Measurements from ENCODE around the gene IL36B.

- TF ChIP-seq, protein P1, sequence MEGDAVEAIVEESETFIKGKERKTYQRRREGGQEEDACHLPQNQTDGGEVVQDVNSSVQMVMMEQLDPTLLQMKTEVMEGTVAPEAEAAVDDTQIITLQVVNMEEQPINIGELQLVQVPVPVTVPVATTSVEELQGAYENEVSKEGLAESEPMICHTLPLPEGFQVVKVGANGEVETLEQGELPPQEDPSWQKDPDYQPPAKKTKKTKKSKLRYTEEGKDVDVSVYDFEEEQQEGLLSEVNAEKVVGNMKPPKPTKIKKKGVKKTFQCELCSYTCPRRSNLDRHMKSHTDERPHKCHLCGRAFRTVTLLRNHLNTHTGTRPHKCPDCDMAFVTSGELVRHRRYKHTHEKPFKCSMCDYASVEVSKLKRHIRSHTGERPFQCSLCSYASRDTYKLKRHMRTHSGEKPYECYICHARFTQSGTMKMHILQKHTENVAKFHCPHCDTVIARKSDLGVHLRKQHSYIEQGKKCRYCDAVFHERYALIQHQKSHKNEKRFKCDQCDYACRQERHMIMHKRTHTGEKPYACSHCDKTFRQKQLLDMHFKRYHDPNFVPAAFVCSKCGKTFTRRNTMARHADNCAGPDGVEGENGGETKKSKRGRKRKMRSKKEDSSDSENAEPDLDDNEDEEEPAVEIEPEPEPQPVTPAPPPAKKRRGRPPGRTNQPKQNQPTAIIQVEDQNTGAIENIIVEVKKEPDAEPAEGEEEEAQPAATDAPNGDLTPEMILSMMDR (IDR thresholded peaks at IDR 0.05) = no peak
- TF ChIP-seq POLR2A (IDR thresholded peaks at IDR 0.05) (no peak), EP300 (IDR thresholded peaks at IDR 0.05) (no peak)
Observed at GRCh38 chr2:113088213-113088992, 35.7 kb upstream of the IL36B start.
